MCF 10A (cell line): ENCODE measurements around the gene ATXN2L. TPM values are rescaled to one million over a fixed set of nuclear protein-coding genes. Genes with fewer than 3 reads are reported as not detected.

ENCODE experiments used
- BruUV-seq: library from RNA; stranded (reverse); fragments of 400-500 nt; replicated peaks from 2 replicates; lab custom pipeline; 2021; lab: Mats Ljungman, UMichigan
- CTCF ChIA-PET: fragments of 300-600 bp; sonication (Branson Sonifier 250); formaldehyde crosslinking; extraction: SDS; loops from one replicate; lab custom pipeline; 2021; ENCODE audit warnings: antibody characterized with exemption, inconsistent platforms; lab: Yijun Ruan, JAX
- POLR2A ChIA-PET: fragments of 300-600, 350-650 bp; sonication (Branson Sonifier 250); formaldehyde crosslinking; extraction: SDS; loops from one replicate; lab custom pipeline; 2020; ENCODE audit warnings: antibody characterized with exemption, inconsistent platforms; lab: Yijun Ruan, JAX
- DNase-seq: peaks from one replicate; pipeline ENCODE4 v3.0.0-alpha.2; 2018; ENCODE audit not compliant: unreplicated experiment
- H3K27ac Mint-ChIP-seq: one replicate; pipeline ENCODE4 v1.8.0; 2022; ENCODE audit warnings: mild to moderate bottlenecking, low read depth, mixed read lengths; ENCODE audit not compliant: unreplicated experiment
- H3K27me3 Mint-ChIP-seq: one replicate; pipeline ENCODE4 v1.8.0; 2022; ENCODE audit warnings: mixed read lengths; ENCODE audit not compliant: insufficient read depth, unreplicated experiment
- H3K36me3 Mint-ChIP-seq: one replicate; pipeline ENCODE4 v1.8.0; 2022; ENCODE audit warnings: mild to moderate bottlenecking, moderate library complexity, mixed read lengths; ENCODE audit not compliant: insufficient read depth, unreplicated experiment
- H3K4me1 Mint-ChIP-seq: one replicate; pipeline ENCODE4 v1.8.0; 2022; ENCODE audit warnings: mixed read lengths; ENCODE audit not compliant: insufficient read depth, unreplicated experiment
- H3K4me3 Mint-ChIP-seq: one replicate; pipeline ENCODE4 v1.8.0; 2022; ENCODE audit warnings: mild to moderate bottlenecking, moderate library complexity, mixed read lengths; ENCODE audit not compliant: unreplicated experiment
- H3K9me3 Mint-ChIP-seq: one replicate; pipeline ENCODE4 v1.8.0; 2022; ENCODE audit warnings: mixed read lengths; ENCODE audit not compliant: unreplicated experiment
- CTCF ChIP-seq: fragments of 200-600 bp; IDR thresholded peaks from one replicate; pipeline ENCODE4 v1.8.0; 2022; ENCODE audit warnings: antibody characterized with exemption, mild to moderate bottlenecking; ENCODE audit not compliant: unreplicated experiment
- intact Hi-C: fragments of 100-400 bp; cut with micrococcal nuclease; formaldehyde crosslinking; loops from 2 replicates; pipeline ENCODE4 v1.14.1; 2022
- total RNA-seq: library from RNA; stranded (reverse); gene quantifications from 2 replicates; pipeline ENCODE4 v1.2.3, GENCODE V29; 2022

The ATXN2L gene
- total RNA-seq, 1 experiment from 2014 or later, result 245 TPM

- peak; percentile 97 for DNase-seq
- Mint-ChIP-seq H3K27me3 (no peaks in the 10 kb centered on the region), H3K4me1 (peaks cover 7% of the 10 kb centered on the region), H3K36me3 (peaks cover 43% of the 10 kb centered on the region), H3K27ac (peak within 1 kb of the TSS; percentile 99), H3K9me3 (no peaks in the 10 kb centered on the region), H3K4me3 (peak within 1 kb of the TSS; percentile 99)
- intact Hi-C loops, result no loop called here
- POLR2A ChIA-PET, result interaction anchor here (0.9 to 8.3 kb wide), 16 partner anchors 8 to 308 kb away, joined by 3 to 135 read pairs (median 5); partner anchors contain the start of genes ATXN2L, NFATC2IP, NUPR1 and RABEP2
- TF ChIP-seq CTCF, result peak; percentile 39
- BruUV-seq, result TSS peak; percentile 40
- CTCF ChIA-PET, result interaction anchor here (0.5 to 4.4 kb wide), 9 partner anchors 9 to 556 kb away, joined by 3 to 28 read pairs (median 3); no protein-coding TSS in a partner anchor
Measured at GRCh38 chr16:28846080-28846932, 23.5 kb downstream of the ATXN2L start, which contains the start of gene TUFM. Gene TUFM, minus strand, starts transcription at chr16:28846348. Its CDS starts 79 bp downstream, at chr16:28846269.

- H3K27ac Mint-ChIP-seq, result peak overlapping the region; percentile 99
- TF ChIP-seq CTCF, result no peak
- H3K36me3 Mint-ChIP-seq, result peaks cover 38% of the 10 kb centered on the region
- CTCF ChIA-PET, result interaction anchor here (0.6 to 4.4 kb wide), 5 partner anchors 8 to 295 kb away, joined by 3 to 28 read pairs (median 3); no protein-coding TSS in a partner anchor
- H3K9me3 Mint-ChIP-seq, result no peaks in the 10 kb centered on the region
- peaks cover 7% of the 10 kb centered on the region for H3K4me1 Mint-ChIP-seq
- POLR2A ChIA-PET, result interaction anchor here (0.6 to 8.3 kb wide), 12 partner anchors 8 to 1524 kb away, joined by 3 to 135 read pairs (median 5); partner anchors contain the start of genes ATXN2L, NFATC2IP, NUPR1 and RABEP2
- H3K4me3 Mint-ChIP-seq, result peak overlapping the region; percentile 99
- intact Hi-C loops, result no loop called here
- DNase-seq, result no peak
- H3K27me3 Mint-ChIP-seq, result no peaks in the 10 kb centered on the region
- BruUV-seq, result no TSS peak
Measured at GRCh38 chr16:28846933-28847273, 24.1 kb downstream of the ATXN2L start.

- POLR2A ChIA-PET, result interaction anchor here (0.7 to 4.2 kb wide), 9 partner anchors 9 to 89 kb away, joined by 3 to 33 read pairs (median 5); partner anchors contain the start of genes ATXN2L, RABEP2 and TUFM
- TF ChIP-seq CTCF, result no peak
- BruUV-seq, result no TSS peak
- intact Hi-C loops, result no loop called here
- Mint-ChIP-seq H3K9me3 (no peaks in the 10 kb centered on the region), H3K4me1 (no peaks in the 10 kb centered on the region), H3K36me3 (peaks cover 12% of the 10 kb centered on the region), H3K4me3 (no peak overlapping the region), H3K27me3 (no peaks in the 10 kb centered on the region), H3K27ac (no peak overlapping the region)
- DNase-seq, result peak; percentile 61
- CTCF ChIA-PET, result interaction anchor here (0.5 to 0.9 kb wide), 4 partner anchors 22 to 115 kb away, joined by 3 to 6 read pairs (median 4); no protein-coding TSS in a partner anchor
Measured at GRCh38 chr16:28858421-28858820, 35.6 kb downstream of the ATXN2L start.

GRCh38 chr16:28859326-28859725 is 36.5 kb downstream of the ATXN2L start:
- intact Hi-C loops, result no loop called here
- no TSS peak for BruUV-seq
- H3K36me3 Mint-ChIP-seq, result peaks cover 12% of the 10 kb centered on the region
- DNase-seq, result no peak
- no peak overlapping the region for H3K27ac Mint-ChIP-seq
- H3K4me3 Mint-ChIP-seq, result no peak overlapping the region
- ChIA-PET CTCF (interaction anchor here (0.6 to 0.9 kb wide), 3 partner anchors 86 to 581 kb away, joined by 3 to 6 read pairs (median 3); no protein-coding TSS in a partner anchor), POLR2A (interaction anchor here (1.2 to 4.2 kb wide), 5 partner anchors 10 to 89 kb away, joined by 4 to 33 read pairs (median 8); partner anchors contain the start of gene TUFM)
- TF ChIP-seq CTCF, result no peak
- peaks cover 3% of the 10 kb centered on the region for H3K4me1 Mint-ChIP-seq
- H3K9me3 Mint-ChIP-seq, result no peaks in the 10 kb centered on the region
- no peaks in the 10 kb centered on the region for H3K27me3 Mint-ChIP-seq
